ENCODE data around the gene SKOR1. TPM values are rescaled to one million over a fixed set of nuclear protein-coding genes. Genes with fewer than 3 reads are reported as not detected.

The SKOR1 gene
- total RNA-seq, 4 donors from 2014 or later = 0.49 to 1.2 (median 0.85) TPM

- Histone ChIP-seq H3K9me3 (no peaks in the 10 kb centered on the region), H3K36me3 (no peaks in the 10 kb centered on the region), H3K4me3 (replicated peaks in 1 of 3) (no peak overlapping the region), H3K4me1 (no peaks in the 10 kb centered on the region), H3K27me3 (no peaks in the 10 kb centered on the region), H3K27ac (no peak overlapping the region)
- 88 to 91% methylated on average over 2 of the region's 2 CpGs for WGBS, 2 donors
- TF ChIP-seq, protein P1, sequence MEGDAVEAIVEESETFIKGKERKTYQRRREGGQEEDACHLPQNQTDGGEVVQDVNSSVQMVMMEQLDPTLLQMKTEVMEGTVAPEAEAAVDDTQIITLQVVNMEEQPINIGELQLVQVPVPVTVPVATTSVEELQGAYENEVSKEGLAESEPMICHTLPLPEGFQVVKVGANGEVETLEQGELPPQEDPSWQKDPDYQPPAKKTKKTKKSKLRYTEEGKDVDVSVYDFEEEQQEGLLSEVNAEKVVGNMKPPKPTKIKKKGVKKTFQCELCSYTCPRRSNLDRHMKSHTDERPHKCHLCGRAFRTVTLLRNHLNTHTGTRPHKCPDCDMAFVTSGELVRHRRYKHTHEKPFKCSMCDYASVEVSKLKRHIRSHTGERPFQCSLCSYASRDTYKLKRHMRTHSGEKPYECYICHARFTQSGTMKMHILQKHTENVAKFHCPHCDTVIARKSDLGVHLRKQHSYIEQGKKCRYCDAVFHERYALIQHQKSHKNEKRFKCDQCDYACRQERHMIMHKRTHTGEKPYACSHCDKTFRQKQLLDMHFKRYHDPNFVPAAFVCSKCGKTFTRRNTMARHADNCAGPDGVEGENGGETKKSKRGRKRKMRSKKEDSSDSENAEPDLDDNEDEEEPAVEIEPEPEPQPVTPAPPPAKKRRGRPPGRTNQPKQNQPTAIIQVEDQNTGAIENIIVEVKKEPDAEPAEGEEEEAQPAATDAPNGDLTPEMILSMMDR (IDR thresholded peaks at IDR 0.05) = no peak
- no peak for TF ChIP-seq POLR2A (IDR thresholded peaks at IDR 0.05)
- intact Hi-C loops (cut with DNase I) = no loop called here
- no peak for DNase-seq
Measured at GRCh38 chr15:67777773-67778172, 47.5 kb upstream of the SKOR1 start.

- WGBS, 2 donors = 90% methylated on average over 5 of the region's 5 CpGs
- no peak for DNase-seq
- no peaks in the 10 kb centered on the region for H3K4me1 ChIP-seq
- intact Hi-C loops (cut with DNase I) = no loop called here
- no peaks in the 10 kb centered on the region for H3K9me3 ChIP-seq
- H3K27me3 ChIP-seq = no peaks in the 10 kb centered on the region
- no peak overlapping the region for H3K4me3 ChIP-seq (replicated peaks in 1 of 3)
- H3K36me3 ChIP-seq = no peaks in the 10 kb centered on the region
- TF ChIP-seq, protein P1 (IDR thresholded peaks at IDR 0.05) = no peak
- no peak for TF ChIP-seq POLR2A (IDR thresholded peaks at IDR 0.05)
- no peak overlapping the region for H3K27ac ChIP-seq
Measured at GRCh38 chr15:67778968-67779548, 46.3 kb upstream of the SKOR1 start.

DNA sequence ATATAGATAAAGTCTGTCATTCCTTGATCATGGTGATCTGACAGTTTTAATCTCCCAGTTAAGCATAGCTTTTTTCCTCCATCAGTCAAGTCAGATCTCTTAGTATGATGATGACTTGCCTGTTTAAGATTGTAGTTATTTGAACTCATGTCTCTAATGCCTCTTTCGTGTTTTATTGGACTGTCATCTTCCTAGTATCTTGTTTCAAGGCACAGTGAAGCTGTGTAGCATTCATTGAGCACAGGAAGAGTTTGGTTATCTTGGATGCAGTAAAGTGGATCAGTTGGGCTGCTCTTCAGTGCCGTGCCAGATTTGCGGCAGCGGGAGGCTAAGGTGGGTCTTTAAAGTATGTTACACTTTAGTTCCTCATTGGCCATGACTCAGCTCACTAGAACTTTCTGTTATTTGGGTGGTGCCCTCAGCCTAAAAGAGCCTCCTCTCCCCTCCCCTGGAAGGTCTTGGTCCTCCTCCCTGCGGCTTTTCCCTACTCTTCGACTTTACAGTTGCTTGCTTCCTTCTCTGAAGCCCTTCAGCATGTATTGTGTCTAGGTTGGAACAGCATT, 45.7 kb upstream of the SKOR1 start:
- intact Hi-C loops (cut with DNase I) = no loop called here
- 81 to 83% methylated on average over 6 of the region's 6 CpGs for WGBS, 2 donors

DNA sequence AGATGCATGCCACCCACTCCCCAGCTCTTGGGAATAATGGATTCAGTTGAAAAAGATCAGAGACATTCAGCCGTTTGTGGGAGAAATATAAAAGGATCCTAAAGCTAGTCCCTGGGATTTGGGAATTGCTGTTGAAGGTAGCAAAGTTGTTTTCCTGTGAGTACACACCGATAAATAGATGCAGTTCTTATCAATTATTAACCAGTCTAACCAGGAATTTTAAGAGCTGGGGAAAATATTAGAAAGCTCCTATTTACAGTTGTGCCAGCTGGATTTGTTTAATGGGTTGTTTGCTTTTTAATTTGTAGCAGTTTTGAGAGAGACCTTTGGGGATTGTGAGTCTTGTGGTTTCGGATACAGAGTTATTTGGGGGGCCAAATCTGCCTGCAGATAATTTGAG, 44.2 kb upstream of the SKOR1 start:
- DNase-seq = no peak
- no peaks in the 10 kb centered on the region for H3K4me1 ChIP-seq
- H3K36me3 ChIP-seq = no peaks in the 10 kb centered on the region
- TF ChIP-seq, protein P1 (IDR thresholded peaks at IDR 0.05) = no peak
- TF ChIP-seq POLR2A (IDR thresholded peaks at IDR 0.05) = no peak
- H3K9me3 ChIP-seq = no peaks in the 10 kb centered on the region
- no peak overlapping the region for H3K4me3 ChIP-seq (replicated peaks in 1 of 3)
- 95 to 96% methylated on average over 3 of the region's 3 CpGs for WGBS, 2 donors
- H3K27me3 ChIP-seq = no peaks in the 10 kb centered on the region
- intact Hi-C loops (cut with DNase I) = no loop called here
- no peak overlapping the region for H3K27ac ChIP-seq

More for the DNA sequence above, 45.7 kb upstream of the SKOR1 start:
- DNase-seq = no peak
- TF ChIP-seq POLR2A (IDR thresholded peaks at IDR 0.05) = no peak
- TF ChIP-seq, protein P1 (IDR thresholded peaks at IDR 0.05) = no peak
- Histone ChIP-seq H3K9me3 (no peaks in the 10 kb centered on the region), H3K27me3 (no peaks in the 10 kb centered on the region), H3K36me3 (no peaks in the 10 kb centered on the region), H3K27ac (no peak overlapping the region), H3K4me1 (no peaks in the 10 kb centered on the region), H3K4me3 (replicated peaks in 1 of 3) (no peak overlapping the region)

- H3K27ac ChIP-seq = no peak overlapping the region
- H3K27me3 ChIP-seq = no peaks in the 10 kb centered on the region
- intact Hi-C loops (cut with DNase I) = no loop called here
- WGBS, 2 donors = 75 to 79% methylated on average over 10 of the region's 10 CpGs
- no peaks in the 10 kb centered on the region for H3K9me3 ChIP-seq
- no peak for DNase-seq
- H3K36me3 ChIP-seq = no peaks in the 10 kb centered on the region
- TF ChIP-seq POLR2A (IDR thresholded peaks at IDR 0.05) = no peak
- TF ChIP-seq, protein P1 (IDR thresholded peaks at IDR 0.05) = no peak
- no peak overlapping the region for H3K4me3 ChIP-seq (replicated peaks in 1 of 3)
- no peaks in the 10 kb centered on the region for H3K4me1 ChIP-seq
Measured at GRCh38 chr15:67781907-67782690, 43.2 kb upstream of the SKOR1 start.

Measured in thyroid gland (tissue), 4 donors.